ENCODE data around the gene ZNF669.
"Not testable (repeated sequence)": the region's sequence is repeated elsewhere in the genome, so short reads cannot be mapped to it uniquely, and the experiment has no call there.

ZNF669 gene

GRCh38 chr1:247103859-247104591 lies at the start of gene ZNF669:
Gene ZNF669, minus strand, starts transcription at chr1:247104356. Its CDS starts 157 bp downstream, at chr1:247104199.
- H3K4me3 ChIP-seq (ENCODE audit: low read length), result peak within 1 kb of the TSS; percentile 88
- peaks cover 14% of the 10 kb centered on the region for H3K4me1 ChIP-seq (ENCODE audit: control insufficient read depth, insufficient read depth, low read length)
- H3K9ac ChIP-seq (ENCODE audit: low read length), result peak within 1 kb of the TSS; percentile 86
- no peaks in the 10 kb centered on the region for H3K27me3 ChIP-seq (replicated peaks; ENCODE audit: control insufficient read depth, insufficient read depth, low read length)
- peaks cover 26% of the 10 kb centered on the region for H3K9me3 ChIP-seq (ENCODE audit: control insufficient read depth, low read length)
- peak; percentile 99 for DNase-seq (ENCODE audit: low read depth)
- peaks cover 27% of the 10 kb centered on the region for H3K36me3 ChIP-seq (ENCODE audit: control insufficient read depth, insufficient read depth, low read length, severe bottlenecking)

GRCh38 chr1:247147781-247148180 lies 43.6 kb upstream of the ZNF669 start:
- H3K36me3 ChIP-seq (ENCODE audit: control insufficient read depth, insufficient read depth, low read length, severe bottlenecking), result peaks cover 30% of the 10 kb centered on the region

GRCh38 chr1:247147120-247147519 lies 43.0 kb upstream of the ZNF669 start:
- H3K4me3 ChIP-seq (ENCODE audit: low read length); H3K9ac ChIP-seq (ENCODE audit: low read length); H3K27me3 ChIP-seq (replicated peaks; ENCODE audit: control insufficient read depth, insufficient read depth, low read length); DNase-seq (ENCODE audit: low read depth); H3K4me1 ChIP-seq (ENCODE audit: control insufficient read depth, insufficient read depth, low read length): not testable (repeated sequence)
- Histone ChIP-seq H3K36me3 (ENCODE audit: control insufficient read depth, insufficient read depth, low read length, severe bottlenecking) (peaks cover 28% of the 10 kb centered on the region), H3K9me3 (ENCODE audit: control insufficient read depth, low read length) (peaks cover 74% of the 10 kb centered on the region)

More at GRCh38 chr1:247147781-247148180, 43.6 kb upstream of the ZNF669 start:
- Histone ChIP-seq H3K27me3 (replicated peaks; ENCODE audit: control insufficient read depth, insufficient read depth, low read length) (no peaks in the 10 kb centered on the region), H3K9me3 (ENCODE audit: control insufficient read depth, low read length) (peaks cover 80% of the 10 kb centered on the region), H3K9ac (ENCODE audit: low read length) (no peak overlapping the region), H3K4me3 (ENCODE audit: low read length) (peak overlapping the region; percentile 34), H3K4me1 (ENCODE audit: control insufficient read depth, insufficient read depth, low read length) (no peaks in the 10 kb centered on the region)
- no peak for DNase-seq (ENCODE audit: low read depth)

- peaks cover 71% of the 10 kb centered on the region for H3K9me3 ChIP-seq (ENCODE audit: control insufficient read depth, low read length)
- H3K27me3 ChIP-seq (replicated peaks; ENCODE audit: control insufficient read depth, insufficient read depth, low read length), result no peaks in the 10 kb centered on the region
- H3K4me1 ChIP-seq (ENCODE audit: control insufficient read depth, insufficient read depth, low read length), result no peaks in the 10 kb centered on the region
- DNase-seq (ENCODE audit: low read depth), result no peak
- no peak overlapping the region for H3K9ac ChIP-seq (ENCODE audit: low read length)
- peak overlapping the region; percentile 0 for H3K4me3 ChIP-seq (ENCODE audit: low read length)
- peaks cover 30% of the 10 kb centered on the region for H3K36me3 ChIP-seq (ENCODE audit: control insufficient read depth, insufficient read depth, low read length, severe bottlenecking)
These were observed 42.5 kb upstream of the ZNF669 start for GRCh38 chr1:247146671-247147070.

GRCh38 chr1:247145279-247145678 lies 41.1 kb upstream of the ZNF669 start:
- peaks cover 70% of the 10 kb centered on the region for H3K9me3 ChIP-seq (ENCODE audit: control insufficient read depth, low read length)

GRCh38 chr1:247139557-247139956 lies 35.4 kb upstream of the ZNF669 start:
- not testable (repeated sequence) for H3K9ac ChIP-seq (ENCODE audit: low read length); DNase-seq (ENCODE audit: low read depth); H3K27me3 ChIP-seq (replicated peaks; ENCODE audit: control insufficient read depth, insufficient read depth, low read length); H3K4me1 ChIP-seq (ENCODE audit: control insufficient read depth, insufficient read depth, low read length); H3K4me3 ChIP-seq (ENCODE audit: low read length)
- H3K36me3 ChIP-seq (ENCODE audit: control insufficient read depth, insufficient read depth, low read length, severe bottlenecking), result peaks cover 15% of the 10 kb centered on the region
- H3K9me3 ChIP-seq (ENCODE audit: control insufficient read depth, low read length), result peaks cover 57% of the 10 kb centered on the region

More at GRCh38 chr1:247145279-247145678, 41.1 kb upstream of the ZNF669 start:
- DNase-seq (ENCODE audit: low read depth), result no peak
- no peak overlapping the region for H3K4me3 ChIP-seq (ENCODE audit: low read length)
- no peaks in the 10 kb centered on the region for H3K4me1 ChIP-seq (ENCODE audit: control insufficient read depth, insufficient read depth, low read length)
- peaks cover 37% of the 10 kb centered on the region for H3K36me3 ChIP-seq (ENCODE audit: control insufficient read depth, insufficient read depth, low read length, severe bottlenecking)
- no peaks in the 10 kb centered on the region for H3K27me3 ChIP-seq (replicated peaks; ENCODE audit: control insufficient read depth, insufficient read depth, low read length)
- no peak overlapping the region for H3K9ac ChIP-seq (ENCODE audit: low read length)

GRCh38 chr1:247131236-247131635 lies 27.1 kb upstream of the ZNF669 start:
- H3K4me3 ChIP-seq (ENCODE audit: low read length), result no peak overlapping the region
- peaks cover 28% of the 10 kb centered on the region for H3K9me3 ChIP-seq (ENCODE audit: control insufficient read depth, low read length)
- no peaks in the 10 kb centered on the region for H3K27me3 ChIP-seq (replicated peaks; ENCODE audit: control insufficient read depth, insufficient read depth, low read length)
- no peaks in the 10 kb centered on the region for H3K36me3 ChIP-seq (ENCODE audit: control insufficient read depth, insufficient read depth, low read length, severe bottlenecking)
- DNase-seq (ENCODE audit: low read depth), result no peak
- H3K4me1 ChIP-seq (ENCODE audit: control insufficient read depth, insufficient read depth, low read length), result peaks cover 2% of the 10 kb centered on the region
- no peak overlapping the region for H3K9ac ChIP-seq (ENCODE audit: low read length)

GRCh38 chr1:247127519-247128282 lies 23.5 kb upstream of the ZNF669 start:
- H3K9ac ChIP-seq (ENCODE audit: low read length); H3K4me1 ChIP-seq (ENCODE audit: control insufficient read depth, insufficient read depth, low read length); H3K36me3 ChIP-seq (ENCODE audit: control insufficient read depth, insufficient read depth, low read length, severe bottlenecking); H3K27me3 ChIP-seq (replicated peaks; ENCODE audit: control insufficient read depth, insufficient read depth, low read length); H3K9me3 ChIP-seq (ENCODE audit: control insufficient read depth, low read length): not testable (repeated sequence)
- H3K4me3 ChIP-seq (ENCODE audit: low read length), result peak overlapping the region; percentile 52
- DNase-seq (ENCODE audit: low read depth), result peak; percentile 21

GRCh38 chr1:247126601-247127000 lies 22.4 kb upstream of the ZNF669 start:
- H3K4me1 ChIP-seq (ENCODE audit: control insufficient read depth, insufficient read depth, low read length); H3K4me3 ChIP-seq (ENCODE audit: low read length); H3K27me3 ChIP-seq (replicated peaks; ENCODE audit: control insufficient read depth, insufficient read depth, low read length); DNase-seq (ENCODE audit: low read depth); H3K36me3 ChIP-seq (ENCODE audit: control insufficient read depth, insufficient read depth, low read length, severe bottlenecking); H3K9me3 ChIP-seq (ENCODE audit: control insufficient read depth, low read length); H3K9ac ChIP-seq (ENCODE audit: low read length): not testable (repeated sequence)

GRCh38 chr1:247126166-247126565 lies 22.0 kb upstream of the ZNF669 start:
- H3K9ac ChIP-seq (ENCODE audit: low read length); H3K4me1 ChIP-seq (ENCODE audit: control insufficient read depth, insufficient read depth, low read length); H3K9me3 ChIP-seq (ENCODE audit: control insufficient read depth, low read length); H3K27me3 ChIP-seq (replicated peaks; ENCODE audit: control insufficient read depth, insufficient read depth, low read length); DNase-seq (ENCODE audit: low read depth); H3K4me3 ChIP-seq (ENCODE audit: low read length); H3K36me3 ChIP-seq (ENCODE audit: control insufficient read depth, insufficient read depth, low read length, severe bottlenecking): not testable (repeated sequence)

- Histone ChIP-seq H3K4me1 (ENCODE audit: control insufficient read depth, insufficient read depth, low read length) (no peaks in the 10 kb centered on the region), H3K9me3 (ENCODE audit: control insufficient read depth, low read length) (no peaks in the 10 kb centered on the region), H3K4me3 (ENCODE audit: low read length) (no peak overlapping the region), H3K9ac (ENCODE audit: low read length) (no peak overlapping the region), H3K36me3 (ENCODE audit: control insufficient read depth, insufficient read depth, low read length, severe bottlenecking) (no peaks in the 10 kb centered on the region), H3K27me3 (replicated peaks; ENCODE audit: control insufficient read depth, insufficient read depth, low read length) (no peaks in the 10 kb centered on the region)
- no peak for DNase-seq (ENCODE audit: low read depth)
These were observed 17.2 kb upstream of the ZNF669 start for GRCh38 chr1:247121382-247121781.
